H1 (cell line): ENCODE results near the gene NEGR1. TPM values are rescaled to one million over a fixed set of nuclear protein-coding genes. Genes with fewer than 3 reads are reported as not detected.

Experiments used
- CBX5 ChIP-seq: fragments of 300-800, 300-1000 bp; sonication (generic); IDR thresholded peaks from 2 replicates; pipeline ENCODE4 v1.7.1; 2016; ENCODE audit warnings: antibody characterized with exemption, low read length, low read depth
- JUND ChIP-seq: IDR thresholded peaks from 2 replicates; pipeline ENCODE4 v1.6.1; 2011; ENCODE audit warnings: mild to moderate bottlenecking, improper control_type of control experiment, low read length
- SUZ12 ChIP-seq: fragments of 200-600 bp; sonication (generic); IDR thresholded peaks from 2 replicates; pipeline ENCODE4 v1.6.1; 2012; ENCODE audit warnings: mild to moderate bottlenecking, inconsistent platforms, low read length, moderate library complexity, mixed read lengths
- polyA plus RNA-seq, 7 experiments: library from polyadenylated mRNA; depleted of rRNA in 3 of 7; stranded (reverse) in 5 of 7; unstranded in 2 of 7; fragments of >200 nt in 5 of 7; fragments of 200-250 nt in 2 of 7; gene quantifications; 1 replicate in 5 of 7; 2 replicates in 1 of 7; 4 replicates in 1 of 7; pipeline versions ENCODE4 v1.2.1 to v1.2.3, GENCODE V29; 2011 to 2013; ENCODE audit warnings: missing spikeins in 2 of 7, mixed read lengths in 2 of 7
- total RNA-seq: library from RNA; stranded (reverse); fragmentation: NEBNext Ultra II Directional; extraction: Animal tissue kit (Norgen Biotek cat#: 25700); gene quantifications from 2 replicates; pipeline ENCODE4 v1.2.1, GENCODE V29; 2021

The NEGR1 gene
- total and polyA plus RNA-seq, 2 of the 8 experiments (the other 6 are each of a cell fraction or from before 2014, with no cell fraction given): 0.71 to 1.3 TPM

- TF ChIP-seq JUND (no peak), SUZ12 (no peak), CBX5 (no peak)
Observed at GRCh38 chr1:72119491-72119890, 162.8 kb downstream of the NEGR1 start (continued).
